HG03095 (cell line): ENCODE measurements around the gene GSTT2.
"Not testable (repeated sequence)": the region's sequence is repeated elsewhere in the genome, so short reads cannot be mapped to it uniquely, and the experiment has no call there.

ENCODE experiments used
- ATAC-seq: cut with Tn5 transposase; IDR thresholded peaks from one replicate; pipeline ENCODE4 v1.9.1; 2021; ENCODE audit warnings: moderate library complexity; ENCODE audit not compliant: unreplicated experiment

GSTT2 gene

GRCh38 chr22:23979557-23980240 is at the start of gene GSTT2:
GSTT2 (plus strand) TSS chr22:23980134.
- ATAC-seq: not testable (repeated sequence)

- no peak for ATAC-seq
Observed at GRCh38 chr22:23938328-23939016, 41.5 kb upstream of the GSTT2 start.

- ATAC-seq: no peak
Observed at GRCh38 chr22:23939017-23939357, 40.9 kb upstream of the GSTT2 start.

GRCh38 chr22:23940166-23940565 is 39.8 kb upstream of the GSTT2 start:
- not testable (repeated sequence) for ATAC-seq

- not testable (repeated sequence) for ATAC-seq
Observed at GRCh38 chr22:23947391-23947790, 32.5 kb upstream of the GSTT2 start.

- ATAC-seq: not testable (repeated sequence)
Observed at GRCh38 chr22:23949764-23950163, 30.2 kb upstream of the GSTT2 start.

GRCh38 chr22:23951383-23951782 is 28.6 kb upstream of the GSTT2 start:
- not testable (repeated sequence) for ATAC-seq

- ATAC-seq: not testable (repeated sequence)
Observed at GRCh38 chr22:23952794-23953405, 27.0 kb upstream of the GSTT2 start.

- not testable (repeated sequence) for ATAC-seq
Observed at GRCh38 chr22:23953485-23953884, 26.4 kb upstream of the GSTT2 start.

- ATAC-seq: not testable (repeated sequence)
Observed at GRCh38 chr22:23954193-23954990, 25.5 kb upstream of the GSTT2 start.

- not testable (repeated sequence) for ATAC-seq
Observed at GRCh38 chr22:23954991-23955305, 25.0 kb upstream of the GSTT2 start.

- ATAC-seq: not testable (repeated sequence)
Observed at GRCh38 chr22:23955886-23956285, 24.0 kb upstream of the GSTT2 start.

- ATAC-seq: not testable (repeated sequence)
Observed at GRCh38 chr22:23956301-23956900, 23.5 kb upstream of the GSTT2 start.

- not testable (repeated sequence) for ATAC-seq
Observed at GRCh38 chr22:23961084-23961771, 18.7 kb upstream of the GSTT2 start, which contains the start of gene GSTT2B. GSTT2B (minus strand) TSS chr22:23961195; CDS start chr22:23961131, 64 bp downstream.

GRCh38 chr22:23966094-23966493 is 13.8 kb upstream of the GSTT2 start:
- peak; percentile 35 for ATAC-seq

- ATAC-seq: peak; percentile 82
Observed at GRCh38 chr22:23966568-23966967, 13.4 kb upstream of the GSTT2 start, which contains the start of gene DDTL. DDTL (plus strand) TSS chr22:23966888; CDS start chr22:23966915, 27 bp downstream.

GRCh38 chr22:23969071-23969470 is 10.9 kb upstream of the GSTT2 start:
- no peak for ATAC-seq

- no peak for ATAC-seq
Observed at GRCh38 chr22:23970201-23970641, 9.7 kb upstream of the GSTT2 start.

GRCh38 chr22:23970816-23971486 is 9.0 kb upstream of the GSTT2 start:
- no peak for ATAC-seq
